Activated CD8-positive, alpha-beta memory T cell treated with anti-CD3 and anti-CD28 coated beads, Interleukin-2, amount 50 U/mL, for 24 hours (primary cell): Measurements from ENCODE around the gene ARFGAP1.
"Not testable (repeated sequence)": the region's sequence is repeated elsewhere in the genome, so short reads cannot be mapped to it uniquely, and the experiment has no call there.

Experiments
- DNase-seq: peaks from one replicate; pipeline ENCODE4 v3.0.0-alpha.2; 2020; ENCODE audit errors: extremely low read depth

Gene ARFGAP1

GRCh38 chr20:63290136-63290676, 17.6 kb downstream of the ARFGAP1 start:
- no peak for DNase-seq

GRCh38 chr20:63290677-63291472, 18.3 kb downstream of the ARFGAP1 start:
- DNase-seq = peak; percentile 33

GRCh38 chr20:63291811-63292210, 19.2 kb downstream of the ARFGAP1 start:
- no peak for DNase-seq

- DNase-seq = no peak
Measured at GRCh38 chr20:63292292-63292701, 19.7 kb downstream of the ARFGAP1 start.

GRCh38 chr20:63292904-63293303, 20.3 kb downstream of the ARFGAP1 start, which contains the start of gene COL20A1:
TSS of gene COL20A1 (plus strand) at chr20:63293186. CDS start at chr20:63295108, 1,922 bp downstream.
- no peak for DNase-seq

GRCh38 chr20:63293456-63293855, 20.8 kb downstream of the ARFGAP1 start:
- DNase-seq = no peak

- DNase-seq = no peak
Measured at GRCh38 chr20:63293871-63294535, 21.4 kb downstream of the ARFGAP1 start.

- no peak for DNase-seq
Measured at GRCh38 chr20:63294536-63294900, 21.9 kb downstream of the ARFGAP1 start.

- no peak for DNase-seq
Measured at GRCh38 chr20:63295018-63295417, 22.4 kb downstream of the ARFGAP1 start.

GRCh38 chr20:63295422-63295821, 22.8 kb downstream of the ARFGAP1 start:
- no peak for DNase-seq

- DNase-seq = no peak
Measured at GRCh38 chr20:63295846-63296245, 23.2 kb downstream of the ARFGAP1 start.

GRCh38 chr20:63296531-63297299, 24.1 kb downstream of the ARFGAP1 start:
- DNase-seq = no peak

- no peak for DNase-seq
Measured at GRCh38 chr20:63297371-63297781, 24.8 kb downstream of the ARFGAP1 start.

GRCh38 chr20:63297796-63298572, 25.4 kb downstream of the ARFGAP1 start:
- DNase-seq = no peak

- no peak for DNase-seq
Measured at GRCh38 chr20:63298731-63299312, 26.2 kb downstream of the ARFGAP1 start.

- no peak for DNase-seq
Measured at GRCh38 chr20:63301671-63302070, 29.1 kb downstream of the ARFGAP1 start.

GRCh38 chr20:63303095-63303666, 30.6 kb downstream of the ARFGAP1 start:
- DNase-seq = no peak

GRCh38 chr20:63305393-63305792, 32.8 kb downstream of the ARFGAP1 start:
- DNase-seq = no peak

GRCh38 chr20:63305933-63306672, 33.5 kb downstream of the ARFGAP1 start:
- not testable (repeated sequence) for DNase-seq
